GM23338 (cell line): ENCODE results near the gene RAD21L1.

Experiments used
- EZH2 ChIP-seq: fragments of 200-600 bp; sonication (generic); IDR thresholded peaks from one replicate; pipeline ENCODE4 v1.8.0; 2017; ENCODE audit warnings: antibody characterized with exemption, mild to moderate bottlenecking, low read depth; ENCODE audit not compliant: unreplicated experiment
- POLR2AphosphoS5 ChIP-seq: IDR thresholded peaks from 2 replicates; pipeline ENCODE4 v1.6.1; 2016; ENCODE audit warnings: antibody characterized with exemption, low read depth
- ZNF331 ChIP-seq: fragments of 250-450 bp; sonication (Bioruptor Pico); IDR thresholded peaks from 2 replicates; pipeline ENCODE4 v1.5.0; 2020; ENCODE audit warnings: low read depth, mild to moderate bottlenecking, moderate library complexity
- TF ChIP-seq, protein P1 (sequence below), 2 experiments: fragments of 200-600 bp in 1 of 2; sonication (generic) in 1 of 2; conservative IDR thresholded peaks; 2 replicates each; pipeline versions ENCODE4 v1.5.1 to v1.6.1; 2016 to 2017; ENCODE audit warnings: antibody characterized with exemption in 2 of 2, low read depth in 2 of 2, mild to moderate bottlenecking in 2 of 2, moderate library complexity in 1 of 2
- TF ChIP-seq, protein P2 (sequence below): IDR thresholded peaks from one replicate; pipeline ENCODE4 v1.6.1; 2018; ENCODE audit warnings: antibody characterized with exemption; ENCODE audit not compliant: unreplicated experiment
- TF ChIP-seq, protein P3 (sequence below): IDR thresholded peaks from 2 replicates; pipeline ENCODE4 v1.6.1; 2016; ENCODE audit warnings: antibody characterized with exemption

DNA sequence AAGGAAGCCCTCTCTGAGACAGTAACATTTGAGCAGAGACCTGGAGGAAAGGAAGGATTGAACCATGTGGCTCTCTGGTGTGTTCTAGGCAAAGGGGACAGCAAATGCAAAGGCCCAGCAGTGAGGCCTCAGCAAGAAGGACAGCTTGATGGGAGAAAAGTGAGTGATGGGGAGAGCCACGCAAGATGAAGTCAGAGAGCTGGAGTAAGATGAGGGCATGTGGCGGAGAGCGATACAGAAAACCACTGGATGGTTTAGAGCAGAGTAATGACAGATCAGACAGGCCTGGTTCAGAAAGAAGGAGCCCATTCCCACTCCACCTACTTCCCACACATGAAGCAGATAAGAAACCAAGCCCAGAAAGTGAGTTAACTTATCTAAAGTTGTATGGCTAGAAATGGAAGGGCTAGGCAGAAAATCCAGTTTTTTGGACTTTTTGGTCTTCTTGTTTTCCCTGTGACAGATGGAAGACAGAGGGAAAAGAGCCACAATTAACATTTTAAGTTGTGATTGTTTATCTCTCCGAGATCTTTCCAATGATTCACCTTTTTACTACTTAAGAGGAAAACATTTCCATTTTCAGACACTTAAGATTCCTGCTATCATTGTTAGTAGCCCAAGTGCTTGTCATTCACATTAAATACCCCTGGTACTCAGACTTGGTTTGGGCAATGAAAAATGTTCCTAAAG lies 39.5 kb downstream of the RAD21L1 start:
- TF ChIP-seq, protein P1, sequence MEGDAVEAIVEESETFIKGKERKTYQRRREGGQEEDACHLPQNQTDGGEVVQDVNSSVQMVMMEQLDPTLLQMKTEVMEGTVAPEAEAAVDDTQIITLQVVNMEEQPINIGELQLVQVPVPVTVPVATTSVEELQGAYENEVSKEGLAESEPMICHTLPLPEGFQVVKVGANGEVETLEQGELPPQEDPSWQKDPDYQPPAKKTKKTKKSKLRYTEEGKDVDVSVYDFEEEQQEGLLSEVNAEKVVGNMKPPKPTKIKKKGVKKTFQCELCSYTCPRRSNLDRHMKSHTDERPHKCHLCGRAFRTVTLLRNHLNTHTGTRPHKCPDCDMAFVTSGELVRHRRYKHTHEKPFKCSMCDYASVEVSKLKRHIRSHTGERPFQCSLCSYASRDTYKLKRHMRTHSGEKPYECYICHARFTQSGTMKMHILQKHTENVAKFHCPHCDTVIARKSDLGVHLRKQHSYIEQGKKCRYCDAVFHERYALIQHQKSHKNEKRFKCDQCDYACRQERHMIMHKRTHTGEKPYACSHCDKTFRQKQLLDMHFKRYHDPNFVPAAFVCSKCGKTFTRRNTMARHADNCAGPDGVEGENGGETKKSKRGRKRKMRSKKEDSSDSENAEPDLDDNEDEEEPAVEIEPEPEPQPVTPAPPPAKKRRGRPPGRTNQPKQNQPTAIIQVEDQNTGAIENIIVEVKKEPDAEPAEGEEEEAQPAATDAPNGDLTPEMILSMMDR (conservative IDR thresholded peaks at IDR 0.05; ENCODE audit: low read depth in 2 of 2) = no peak
- no peak for TF ChIP-seq POLR2AphosphoS5
- no peak for TF ChIP-seq ZNF331
- no peak for TF ChIP-seq EZH2
- TF ChIP-seq, protein P2, sequence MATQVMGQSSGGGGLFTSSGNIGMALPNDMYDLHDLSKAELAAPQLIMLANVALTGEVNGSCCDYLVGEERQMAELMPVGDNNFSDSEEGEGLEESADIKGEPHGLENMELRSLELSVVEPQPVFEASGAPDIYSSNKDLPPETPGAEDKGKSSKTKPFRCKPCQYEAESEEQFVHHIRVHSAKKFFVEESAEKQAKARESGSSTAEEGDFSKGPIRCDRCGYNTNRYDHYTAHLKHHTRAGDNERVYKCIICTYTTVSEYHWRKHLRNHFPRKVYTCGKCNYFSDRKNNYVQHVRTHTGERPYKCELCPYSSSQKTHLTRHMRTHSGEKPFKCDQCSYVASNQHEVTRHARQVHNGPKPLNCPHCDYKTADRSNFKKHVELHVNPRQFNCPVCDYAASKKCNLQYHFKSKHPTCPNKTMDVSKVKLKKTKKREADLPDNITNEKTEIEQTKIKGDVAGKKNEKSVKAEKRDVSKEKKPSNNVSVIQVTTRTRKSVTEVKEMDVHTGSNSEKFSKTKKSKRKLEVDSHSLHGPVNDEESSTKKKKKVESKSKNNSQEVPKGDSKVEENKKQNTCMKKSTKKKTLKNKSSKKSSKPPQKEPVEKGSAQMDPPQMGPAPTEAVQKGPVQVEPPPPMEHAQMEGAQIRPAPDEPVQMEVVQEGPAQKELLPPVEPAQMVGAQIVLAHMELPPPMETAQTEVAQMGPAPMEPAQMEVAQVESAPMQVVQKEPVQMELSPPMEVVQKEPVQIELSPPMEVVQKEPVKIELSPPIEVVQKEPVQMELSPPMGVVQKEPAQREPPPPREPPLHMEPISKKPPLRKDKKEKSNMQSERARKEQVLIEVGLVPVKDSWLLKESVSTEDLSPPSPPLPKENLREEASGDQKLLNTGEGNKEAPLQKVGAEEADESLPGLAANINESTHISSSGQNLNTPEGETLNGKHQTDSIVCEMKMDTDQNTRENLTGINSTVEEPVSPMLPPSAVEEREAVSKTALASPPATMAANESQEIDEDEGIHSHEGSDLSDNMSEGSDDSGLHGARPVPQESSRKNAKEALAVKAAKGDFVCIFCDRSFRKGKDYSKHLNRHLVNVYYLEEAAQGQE = no peak
- TF ChIP-seq, protein P3, sequence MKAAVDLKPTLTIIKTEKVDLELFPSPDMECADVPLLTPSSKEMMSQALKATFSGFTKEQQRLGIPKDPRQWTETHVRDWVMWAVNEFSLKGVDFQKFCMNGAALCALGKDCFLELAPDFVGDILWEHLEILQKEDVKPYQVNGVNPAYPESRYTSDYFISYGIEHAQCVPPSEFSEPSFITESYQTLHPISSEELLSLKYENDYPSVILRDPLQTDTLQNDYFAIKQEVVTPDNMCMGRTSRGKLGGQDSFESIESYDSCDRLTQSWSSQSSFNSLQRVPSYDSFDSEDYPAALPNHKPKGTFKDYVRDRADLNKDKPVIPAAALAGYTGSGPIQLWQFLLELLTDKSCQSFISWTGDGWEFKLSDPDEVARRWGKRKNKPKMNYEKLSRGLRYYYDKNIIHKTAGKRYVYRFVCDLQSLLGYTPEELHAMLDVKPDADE = no peak
